SK-N-MC (cell line): ENCODE data around the gene PXT1.

Experiments used
- DNase-seq: peaks from one replicate; pipeline ENCODE4 v3.0.0-alpha.2; 2011; ENCODE audit warnings: low read depth, low spot score
- H3K27ac ChIP-seq: fragments of 200-600 bp; sonication (generic); 2 replicates; pipeline ENCODE4 v1.5.1; 2016; ENCODE audit warnings: mixed run types
- H3K36me3 ChIP-seq: fragments of 200-600 bp; sonication (generic); 2 replicates; pipeline ENCODE4 v1.6.1; 2017; ENCODE audit warnings: antibody characterized with exemption, low read length, mixed read lengths; ENCODE audit not compliant: insufficient read depth
- H3K4me3 ChIP-seq: fragments of 200-600 bp; sonication (generic); 2 replicates; pipeline ENCODE4 v1.5.1; 2016
- H3K9ac ChIP-seq: fragments of 200-600 bp; sonication (generic); 2 replicates; pipeline ENCODE4 v1.8.0; 2017; ENCODE audit warnings: mixed run types, mixed read lengths; ENCODE audit not compliant: insufficient read length
- H3K9me3 ChIP-seq: fragments of 200-600 bp; sonication (generic); 2 replicates; pipeline ENCODE4 v1.6.1; 2017; ENCODE audit warnings: low read depth, mild to moderate bottlenecking, antibody characterized with exemption, low read length, moderate library complexity, mixed read lengths
- EZH2 ChIP-seq: fragments of 200-600 bp; sonication (generic); IDR thresholded peaks from one replicate; pipeline ENCODE4 v1.6.1; 2017; ENCODE audit warnings: antibody characterized with exemption
- FOXP2 ChIP-seq: optimal IDR thresholded peaks from 2 replicates; pipeline ENCODE3; 2011; ENCODE audit warnings: mild to moderate bottlenecking, moderate library complexity; ENCODE audit not compliant: insufficient read depth; ENCODE audit errors: extremely low read length, control extremely low read depth
- POLR2AphosphoS5 ChIP-seq: IDR thresholded peaks from 2 replicates; pipeline ENCODE4 v1.6.1; 2012; ENCODE audit warnings: mild to moderate bottlenecking, low read depth, low read length, borderline replicate concordance

The PXT1 gene

DNA sequence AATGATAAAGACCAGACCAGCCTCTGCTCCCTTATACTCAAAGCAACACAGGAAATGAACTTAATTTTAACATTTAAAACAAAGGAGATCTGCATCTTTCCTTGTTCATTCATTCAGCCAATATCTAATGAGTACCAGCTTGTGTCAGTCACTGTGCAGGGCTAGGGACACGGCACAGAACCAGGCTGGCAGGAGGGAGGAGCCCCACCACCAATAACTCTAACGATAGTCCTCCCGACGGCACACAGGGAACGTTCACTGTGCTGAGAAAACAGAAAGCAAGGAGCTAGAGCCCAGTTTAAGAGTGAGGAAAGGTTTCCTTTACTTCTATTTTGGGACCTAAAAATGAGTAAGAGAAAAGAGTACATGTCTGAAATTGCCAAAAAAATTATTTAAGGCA lies 65.1 kb downstream of the PXT1 start:
- no peak overlapping the region for H3K9ac ChIP-seq
- no peaks in the 10 kb centered on the region for H3K9me3 ChIP-seq
- H3K4me3 ChIP-seq = no peak overlapping the region
- H3K27ac ChIP-seq = no peak overlapping the region
- no peak for TF ChIP-seq POLR2AphosphoS5
- TF ChIP-seq EZH2 = no peak
- no peak for TF ChIP-seq FOXP2
- no peaks in the 10 kb centered on the region for H3K36me3 ChIP-seq
- DNase-seq = no peak

- Histone ChIP-seq H3K9me3 (no peaks in the 10 kb centered on the region), H3K9ac (no peak overlapping the region), H3K27ac (no peak overlapping the region), H3K4me3 (no peak overlapping the region), H3K36me3 (no peaks in the 10 kb centered on the region)
- TF ChIP-seq EZH2 (no peak), POLR2AphosphoS5 (no peak), FOXP2 (no peak)
- no peak for DNase-seq
Observed at GRCh38 chr6:36376742-36377141, 65.9 kb downstream of the PXT1 start.

DNA sequence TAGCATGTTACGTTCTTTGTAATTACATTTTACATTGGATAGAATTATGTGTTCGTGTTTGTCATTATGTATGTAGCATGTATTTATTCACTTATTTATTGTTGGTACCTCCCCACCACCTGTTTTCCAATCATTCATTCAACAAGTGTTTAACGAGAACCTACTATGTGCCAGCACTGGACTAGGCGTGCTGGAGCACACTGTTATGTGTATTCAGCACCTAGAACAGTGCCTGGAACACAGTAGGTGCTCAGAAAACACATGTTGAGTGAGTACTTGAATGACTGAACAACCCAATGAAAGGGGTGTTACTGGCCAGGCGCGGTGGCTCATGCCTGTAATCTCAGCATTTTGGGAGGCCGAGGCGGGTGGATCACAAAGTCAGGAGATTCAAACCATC lies 66.5 kb downstream of the PXT1 start:
- Histone ChIP-seq H3K36me3 (no peaks in the 10 kb centered on the region), H3K9me3 (no peaks in the 10 kb centered on the region), H3K4me3 (no peak overlapping the region), H3K9ac (no peak overlapping the region), H3K27ac (no peak overlapping the region)
- DNase-seq = no peak
- TF ChIP-seq FOXP2 (no peak), POLR2AphosphoS5 (no peak), EZH2 (no peak)

DNA sequence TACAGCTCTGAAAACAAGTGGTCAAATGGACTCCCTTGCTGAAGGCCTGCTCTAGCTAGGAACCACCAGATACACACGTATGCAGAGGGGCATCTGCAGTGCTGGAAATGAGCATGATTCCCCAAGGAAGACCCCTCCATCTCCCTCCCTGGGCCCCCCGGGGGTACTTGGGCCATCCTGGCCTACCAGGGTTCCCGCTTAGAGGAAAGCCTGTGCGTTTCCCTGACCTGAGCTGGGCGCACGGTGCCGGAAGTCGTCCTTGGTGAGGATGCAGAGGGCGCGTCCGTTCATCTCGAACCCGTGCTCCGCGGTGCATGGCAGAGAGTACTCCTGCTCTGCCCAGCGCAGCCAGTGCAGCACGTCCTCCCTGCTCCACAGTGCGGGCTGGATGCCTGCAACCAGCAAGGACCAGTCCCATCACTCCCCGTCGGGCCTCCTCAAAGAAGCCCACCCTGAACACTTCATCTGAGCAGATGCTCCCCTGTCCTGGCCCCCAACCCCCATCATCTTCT lies 67.0 kb downstream of the PXT1 start:
- no peak overlapping the region for H3K9ac ChIP-seq
- no peaks in the 10 kb centered on the region for H3K36me3 ChIP-seq
- no peak for DNase-seq
- no peak overlapping the region for H3K27ac ChIP-seq
- no peak for TF ChIP-seq POLR2AphosphoS5
- TF ChIP-seq FOXP2 = no peak
- no peak for TF ChIP-seq EZH2
- no peaks in the 10 kb centered on the region for H3K9me3 ChIP-seq
- no peak overlapping the region for H3K4me3 ChIP-seq

DNA sequence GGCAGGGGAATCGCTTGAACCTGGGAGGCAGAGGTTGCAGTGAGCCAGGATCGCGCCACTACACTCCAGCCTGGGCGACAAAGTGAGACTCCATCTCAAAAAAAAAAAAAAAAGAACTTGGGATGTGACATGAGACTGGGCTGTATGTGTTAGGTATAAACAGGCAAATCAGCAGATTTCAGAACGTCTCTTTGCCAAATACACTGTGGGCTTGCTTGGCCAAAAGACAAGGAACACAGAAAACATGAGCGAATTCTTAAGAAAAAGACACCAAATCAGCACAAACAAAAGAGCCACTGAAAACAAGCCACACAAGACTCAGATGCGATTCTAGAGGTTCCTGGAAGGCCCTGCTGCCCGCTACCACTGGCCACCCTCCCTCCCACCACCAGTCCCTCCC lies 67.7 kb downstream of the PXT1 start:
- H3K4me3 ChIP-seq = no peak overlapping the region
- no peak overlapping the region for H3K9ac ChIP-seq
- no peak for TF ChIP-seq POLR2AphosphoS5
- TF ChIP-seq EZH2 = no peak
- no peak for TF ChIP-seq FOXP2
- no peak overlapping the region for H3K27ac ChIP-seq
- no peaks in the 10 kb centered on the region for H3K36me3 ChIP-seq
- H3K9me3 ChIP-seq = no peaks in the 10 kb centered on the region
- DNase-seq = no peak

DNA sequence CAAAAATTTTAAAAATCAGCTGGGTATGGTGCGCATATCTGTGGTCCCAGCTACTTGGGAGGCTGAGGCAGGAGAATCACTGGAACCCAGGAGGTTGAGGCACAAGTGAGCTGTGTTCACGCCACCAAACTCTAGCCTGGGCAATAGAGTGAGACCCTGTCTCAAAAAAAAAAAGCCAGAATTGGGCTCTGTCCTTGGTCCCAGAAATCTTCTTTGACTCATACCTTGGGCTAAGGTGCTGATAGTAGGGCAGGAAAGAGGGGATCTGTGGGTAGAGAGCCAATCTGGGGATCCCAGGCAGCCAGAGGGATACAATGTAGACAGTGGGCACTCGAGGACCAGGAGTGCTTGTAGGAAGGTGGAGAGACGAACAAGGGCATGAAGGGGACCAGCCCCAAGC lies 68.5 kb downstream of the PXT1 start:
- no peaks in the 10 kb centered on the region for H3K36me3 ChIP-seq
- no peaks in the 10 kb centered on the region for H3K9me3 ChIP-seq
- no peak overlapping the region for H3K9ac ChIP-seq
- TF ChIP-seq POLR2AphosphoS5 (no peak), FOXP2 (no peak), EZH2 (no peak)
- H3K4me3 ChIP-seq = no peak overlapping the region
- no peak for DNase-seq
- H3K27ac ChIP-seq = no peak overlapping the region

- Histone ChIP-seq H3K27ac (no peak overlapping the region), H3K9ac (no peak overlapping the region), H3K4me3 (no peak overlapping the region), H3K9me3 (no peaks in the 10 kb centered on the region), H3K36me3 (no peaks in the 10 kb centered on the region)
- TF ChIP-seq EZH2 = no peak
- no peak for TF ChIP-seq FOXP2
- no peak for TF ChIP-seq POLR2AphosphoS5
- no peak for DNase-seq
Observed at GRCh38 chr6:36373368-36374019, 69.2 kb downstream of the PXT1 start.

DNA sequence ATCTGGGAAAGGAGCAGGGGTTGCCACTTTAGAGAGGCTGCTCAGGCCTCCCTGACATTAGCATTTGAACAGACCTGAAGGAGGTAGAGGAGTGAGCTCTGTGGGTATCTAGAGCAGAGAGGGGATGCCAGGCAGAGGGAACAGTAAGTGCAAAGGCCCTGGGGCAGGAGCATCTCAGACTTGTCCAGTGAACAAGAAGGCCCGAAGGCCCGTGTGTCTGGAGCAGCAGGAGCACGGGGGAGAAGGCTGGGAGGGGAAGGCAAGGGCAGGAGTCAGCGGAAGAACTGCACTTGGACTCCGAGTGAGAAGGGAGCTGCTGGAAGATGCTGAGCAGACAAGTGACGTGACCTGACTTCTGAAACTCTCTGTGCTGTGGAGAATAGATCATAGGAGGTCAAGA lies 70.6 kb downstream of the PXT1 start:
- no peak for DNase-seq
- no peaks in the 10 kb centered on the region for H3K36me3 ChIP-seq
- no peak overlapping the region for H3K4me3 ChIP-seq
- H3K27ac ChIP-seq = no peak overlapping the region
- no peak for TF ChIP-seq POLR2AphosphoS5
- TF ChIP-seq EZH2 = no peak
- TF ChIP-seq FOXP2 = no peak
- H3K9ac ChIP-seq = no peak overlapping the region
- no peaks in the 10 kb centered on the region for H3K9me3 ChIP-seq

DNA sequence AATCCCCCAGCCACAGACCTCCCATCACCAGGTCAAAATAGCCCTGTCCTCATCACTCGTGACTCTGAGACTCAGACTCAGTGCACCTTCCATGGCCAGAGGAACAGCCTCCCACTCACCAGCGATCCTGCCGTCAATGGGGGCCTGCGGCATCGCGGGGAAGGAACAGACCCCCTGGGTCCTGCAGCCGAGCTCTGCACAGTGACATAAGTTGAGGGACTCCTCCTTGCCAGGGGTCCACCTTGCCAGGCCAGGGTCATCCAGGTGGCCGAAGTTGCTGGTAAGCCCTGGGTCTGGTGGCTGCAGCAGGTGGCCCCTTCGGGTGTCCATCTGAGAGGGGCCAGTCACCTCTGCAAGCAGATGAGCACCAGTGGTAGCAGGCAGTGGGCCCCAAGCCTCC lies 71.4 kb downstream of the PXT1 start:
- H3K9ac ChIP-seq = no peak overlapping the region
- H3K9me3 ChIP-seq = no peaks in the 10 kb centered on the region
- H3K36me3 ChIP-seq = no peaks in the 10 kb centered on the region
- H3K4me3 ChIP-seq = no peak overlapping the region
- DNase-seq = no peak
- TF ChIP-seq EZH2 = no peak
- no peak for TF ChIP-seq FOXP2
- TF ChIP-seq POLR2AphosphoS5 = no peak
- H3K27ac ChIP-seq = no peak overlapping the region
